ENCODE data around the gene CFAP46.
"Not testable (repeated sequence)": the region's sequence is repeated elsewhere in the genome, so short reads cannot be mapped to it uniquely, and the experiment has no call there.

The CFAP46 gene

GRCh38 chr10:132932461-132933307 is 9.7 kb downstream of the CFAP46 start:
- H3K27me3 ChIP-seq (ENCODE audit: insufficient read depth, low read length, poor library complexity, severe bottlenecking) = no peaks in the 10 kb centered on the region
- H3K4me1 ChIP-seq (ENCODE audit: insufficient read depth, low read length, poor library complexity, severe bottlenecking) = no peaks in the 10 kb centered on the region
- TF ChIP-seq EZH2phosphoT487 (IDR thresholded peaks at IDR 0.05; ENCODE audit: borderline replicate concordance) (no peak), CTCF (conservative IDR thresholded peaks at IDR 0.05; ENCODE audit: low read length) (no peak)
- H3K9ac ChIP-seq (ENCODE audit: low read depth, low read length, poor library complexity, severe bottlenecking) = peak overlapping the region; percentile 72
- H3F3A ChIP-seq (ENCODE audit: low read depth) = no peaks in the 10 kb centered on the region
- H3K4me2 ChIP-seq (ENCODE audit: low read depth, low read length, poor library complexity, severe bottlenecking) = no peak overlapping the region
- no peak overlapping the region for H3K4me3 ChIP-seq (ENCODE audit: low read length, poor library complexity, severe bottlenecking)
- no peaks in the 10 kb centered on the region for H3K79me2 ChIP-seq (ENCODE audit: insufficient read depth, low read length)
- H3K9me2 ChIP-seq (replicated peaks; ENCODE audit: low read depth, low read length) = no peaks in the 10 kb centered on the region
- no peaks in the 10 kb centered on the region for H3K36me3 ChIP-seq (ENCODE audit: insufficient read depth, low read length)
- H3K9me3 ChIP-seq (ENCODE audit: insufficient read depth, low read depth, low read length) = no peaks in the 10 kb centered on the region
- H2AFZ ChIP-seq (ENCODE audit: low read length) = no peak overlapping the region
- H4K20me1 ChIP-seq (ENCODE audit: insufficient read depth, low read length, poor library complexity, severe bottlenecking) = no peaks in the 10 kb centered on the region

- not testable (repeated sequence) for H3F3A ChIP-seq (ENCODE audit: low read depth); H3K9me3 ChIP-seq (ENCODE audit: insufficient read depth, low read depth, low read length); H3K27me3 ChIP-seq (ENCODE audit: insufficient read depth, low read length, poor library complexity, severe bottlenecking); H3K4me3 ChIP-seq (ENCODE audit: low read length, poor library complexity, severe bottlenecking); H3K4me2 ChIP-seq (ENCODE audit: low read depth, low read length, poor library complexity, severe bottlenecking); H4K20me1 ChIP-seq (ENCODE audit: insufficient read depth, low read length, poor library complexity, severe bottlenecking); H3K9me2 ChIP-seq (replicated peaks; ENCODE audit: low read depth, low read length); H3K79me2 ChIP-seq (ENCODE audit: insufficient read depth, low read length); H3K36me3 ChIP-seq (ENCODE audit: insufficient read depth, low read length); H3K4me1 ChIP-seq (ENCODE audit: insufficient read depth, low read length, poor library complexity, severe bottlenecking)
- H2AFZ ChIP-seq (ENCODE audit: low read length) = peak overlapping the region; percentile 60; the same call in 1 of the 2 replicates
- H3K9ac ChIP-seq (ENCODE audit: low read depth, low read length, poor library complexity, severe bottlenecking) = peak overlapping the region; percentile 72
Observed at GRCh38 chr10:132931258-132932250, 10.8 kb downstream of the CFAP46 start.

GRCh38 chr10:132930701-132931100 is 11.7 kb downstream of the CFAP46 start:
- not testable (repeated sequence) for H3K4me1 ChIP-seq (ENCODE audit: insufficient read depth, low read length, poor library complexity, severe bottlenecking); H3K4me2 ChIP-seq (ENCODE audit: low read depth, low read length, poor library complexity, severe bottlenecking); H3F3A ChIP-seq (ENCODE audit: low read depth); H3K9me3 ChIP-seq (ENCODE audit: insufficient read depth, low read depth, low read length); H2AFZ ChIP-seq (ENCODE audit: low read length); H4K20me1 ChIP-seq (ENCODE audit: insufficient read depth, low read length, poor library complexity, severe bottlenecking); H3K9ac ChIP-seq (ENCODE audit: low read depth, low read length, poor library complexity, severe bottlenecking); H3K27me3 ChIP-seq (ENCODE audit: insufficient read depth, low read length, poor library complexity, severe bottlenecking); H3K4me3 ChIP-seq (ENCODE audit: low read length, poor library complexity, severe bottlenecking); H3K79me2 ChIP-seq (ENCODE audit: insufficient read depth, low read length); H3K36me3 ChIP-seq (ENCODE audit: insufficient read depth, low read length); H3K9me2 ChIP-seq (replicated peaks; ENCODE audit: low read depth, low read length)

- H3K4me1 ChIP-seq (ENCODE audit: insufficient read depth, low read length, poor library complexity, severe bottlenecking) = no peaks in the 10 kb centered on the region
- no peaks in the 10 kb centered on the region for H3K9me3 ChIP-seq (ENCODE audit: insufficient read depth, low read depth, low read length)
- H4K20me1 ChIP-seq (ENCODE audit: insufficient read depth, low read length, poor library complexity, severe bottlenecking) = no peaks in the 10 kb centered on the region
- no peaks in the 10 kb centered on the region for H3K36me3 ChIP-seq (ENCODE audit: insufficient read depth, low read length)
- H3K79me2 ChIP-seq (ENCODE audit: insufficient read depth, low read length) = no peaks in the 10 kb centered on the region
- H3K9ac ChIP-seq (ENCODE audit: low read depth, low read length, poor library complexity, severe bottlenecking) = peak overlapping the region; percentile 52
- H3K9me2 ChIP-seq (replicated peaks; ENCODE audit: low read depth, low read length) = no peaks in the 10 kb centered on the region
- no peak overlapping the region for H2AFZ ChIP-seq (ENCODE audit: low read length)
- H3K4me2 ChIP-seq (ENCODE audit: low read depth, low read length, poor library complexity, severe bottlenecking) = no peak overlapping the region
- no peak for TF ChIP-seq EZH2phosphoT487 (IDR thresholded peaks at IDR 0.05; ENCODE audit: borderline replicate concordance)
- no peaks in the 10 kb centered on the region for H3F3A ChIP-seq (ENCODE audit: low read depth)
- no peaks in the 10 kb centered on the region for H3K27me3 ChIP-seq (ENCODE audit: insufficient read depth, low read length, poor library complexity, severe bottlenecking)
- no peak overlapping the region for H3K4me3 ChIP-seq (ENCODE audit: low read length, poor library complexity, severe bottlenecking)
Observed at GRCh38 chr10:132929953-132930548, 12.3 kb downstream of the CFAP46 start.
